ENCODE data around the gene ADPRHL1.

ADPRHL1 gene

GRCh38 chr13:113452942-113453901 is at the start of gene ADPRHL1:
TSS of gene ADPRHL1 (minus strand) at chr13:113453488. CDS start at chr13:113453437, 51 bp downstream.
- DNase-seq: no peak

- no peak for DNase-seq
Measured at GRCh38 chr13:113502686-113503085, 49.4 kb upstream of the ADPRHL1 start.

- no peak for DNase-seq
Measured at GRCh38 chr13:113500530-113501265, 47.4 kb upstream of the ADPRHL1 start.

GRCh38 chr13:113499936-113500335 is 46.6 kb upstream of the ADPRHL1 start:
- DNase-seq: no peak

- no peak for DNase-seq
Measured at GRCh38 chr13:113498905-113499304, 45.6 kb upstream of the ADPRHL1 start.

- DNase-seq: no peak
Measured at GRCh38 chr13:113497217-113497616, 43.9 kb upstream of the ADPRHL1 start.

GRCh38 chr13:113495494-113496210 is 42.4 kb upstream of the ADPRHL1 start:
- DNase-seq: no peak

- DNase-seq: no peak
Measured at GRCh38 chr13:113493315-113493951, 40.1 kb upstream of the ADPRHL1 start.

GRCh38 chr13:113491982-113492381 is 38.7 kb upstream of the ADPRHL1 start:
- DNase-seq: no peak

- DNase-seq: no peak
Measured at GRCh38 chr13:113491418-113491883, 38.2 kb upstream of the ADPRHL1 start.

GRCh38 chr13:113490496-113491417 is 37.5 kb upstream of the ADPRHL1 start, which contains the start of gene DCUN1D2:
TSS of gene DCUN1D2 (minus strand) at chr13:113490711. CDS start at chr13:113490669, 42 bp downstream.
- DNase-seq: peak; percentile 77

- peak; percentile 26 for DNase-seq
Measured at GRCh38 chr13:113489549-113490495, 36.5 kb upstream of the ADPRHL1 start.

- DNase-seq: no peak
Measured at GRCh38 chr13:113489171-113489548, 35.9 kb upstream of the ADPRHL1 start.

- no peak for DNase-seq
Measured at GRCh38 chr13:113488283-113488682, 35.0 kb upstream of the ADPRHL1 start.

- no peak for DNase-seq
Measured at GRCh38 chr13:113486698-113487097, 33.4 kb upstream of the ADPRHL1 start.

GRCh38 chr13:113485545-113485944 is 32.3 kb upstream of the ADPRHL1 start:
- DNase-seq: no peak

- DNase-seq: no peak
Measured at GRCh38 chr13:113483504-113484293, 30.4 kb upstream of the ADPRHL1 start.

- DNase-seq: no peak
Measured at GRCh38 chr13:113483081-113483480, 29.8 kb upstream of the ADPRHL1 start.

GRCh38 chr13:113479179-113479578 is 25.9 kb upstream of the ADPRHL1 start:
- DNase-seq: no peak
